MCF 10A (cell line): ENCODE measurements around the gene TET1. TPM values are rescaled to one million over a fixed set of nuclear protein-coding genes. Genes with fewer than 3 reads are reported as not detected.
A peak's percentile ranks its signal among the peaks of the same experiment; 100 is the strongest.

Experiments used
- BruUV-seq: library from RNA; stranded (reverse); fragments of 400-500 nt; replicated peaks from 2 replicates; lab custom pipeline; 2021; lab: Mats Ljungman, UMichigan
- CTCF ChIA-PET: fragments of 300-600 bp; sonication (Branson Sonifier 250); formaldehyde crosslinking; extraction: SDS; loops from one replicate; lab custom pipeline; 2021; ENCODE audit warnings: antibody characterized with exemption, inconsistent platforms; lab: Yijun Ruan, JAX
- POLR2A ChIA-PET: fragments of 300-600, 350-650 bp; sonication (Branson Sonifier 250); formaldehyde crosslinking; extraction: SDS; loops from one replicate; lab custom pipeline; 2020; ENCODE audit warnings: antibody characterized with exemption, inconsistent platforms; lab: Yijun Ruan, JAX
- DNase-seq: peaks from one replicate; pipeline ENCODE4 v3.0.0-alpha.2; 2018; ENCODE audit not compliant: unreplicated experiment
- H3K27ac Mint-ChIP-seq: one replicate; pipeline ENCODE4 v1.8.0; 2022; ENCODE audit warnings: mild to moderate bottlenecking, low read depth, mixed read lengths; ENCODE audit not compliant: unreplicated experiment
- H3K27me3 Mint-ChIP-seq: one replicate; pipeline ENCODE4 v1.8.0; 2022; ENCODE audit warnings: mixed read lengths; ENCODE audit not compliant: insufficient read depth, unreplicated experiment
- H3K36me3 Mint-ChIP-seq: one replicate; pipeline ENCODE4 v1.8.0; 2022; ENCODE audit warnings: mild to moderate bottlenecking, moderate library complexity, mixed read lengths; ENCODE audit not compliant: insufficient read depth, unreplicated experiment
- H3K4me1 Mint-ChIP-seq: one replicate; pipeline ENCODE4 v1.8.0; 2022; ENCODE audit warnings: mixed read lengths; ENCODE audit not compliant: insufficient read depth, unreplicated experiment
- H3K4me3 Mint-ChIP-seq: one replicate; pipeline ENCODE4 v1.8.0; 2022; ENCODE audit warnings: mild to moderate bottlenecking, moderate library complexity, mixed read lengths; ENCODE audit not compliant: unreplicated experiment
- H3K9me3 Mint-ChIP-seq: one replicate; pipeline ENCODE4 v1.8.0; 2022; ENCODE audit warnings: mixed read lengths; ENCODE audit not compliant: unreplicated experiment
- CTCF ChIP-seq: fragments of 200-600 bp; IDR thresholded peaks from one replicate; pipeline ENCODE4 v1.8.0; 2022; ENCODE audit warnings: antibody characterized with exemption, mild to moderate bottlenecking; ENCODE audit not compliant: unreplicated experiment
- intact Hi-C: fragments of 100-400 bp; cut with micrococcal nuclease; formaldehyde crosslinking; loops from 2 replicates; pipeline ENCODE4 v1.14.1; 2022
- total RNA-seq: library from RNA; stranded (reverse); gene quantifications from 2 replicates; pipeline ENCODE4 v1.2.3, GENCODE V29; 2022

TET1 gene
- total RNA-seq, 1 experiment from 2014 or later: 0.05 TPM

- ChIA-PET POLR2A (interaction anchor here (0.6 to 2.8 kb wide), 7 partner anchors 15 to 358 kb away, joined by 3 to 8 read pairs (median 4); partner anchors contain the start of genes CCAR1 and DDX50), CTCF (interaction anchor here (0.5 to 0.7 kb wide), 2 partner anchors 43 to 209 kb away, joined by 3 read pairs; no protein-coding TSS in a partner anchor)
- DNase-seq: peak; percentile 90
- Mint-ChIP-seq H3K27me3 (no peaks in the 10 kb centered on the region), H3K4me1 (peaks cover 11% of the 10 kb centered on the region), H3K4me3 (peak overlapping the region; percentile 31), H3K9me3 (no peaks in the 10 kb centered on the region), H3K36me3 (no peaks in the 10 kb centered on the region), H3K27ac (peak overlapping the region; percentile 21)
- TF ChIP-seq CTCF: no peak
- no TSS peak for BruUV-seq
- intact Hi-C loops: no loop called here
Observed at GRCh38 chr10:68543004-68543918, 16.9 kb upstream of the TET1 start.

- H3K9me3 Mint-ChIP-seq: no peaks in the 10 kb centered on the region
- ChIA-PET CTCF (interaction anchor here (0.6 to 1.4 kb wide), 7 partner anchors 10 to 386 kb away, joined by 3 to 4 read pairs (median 4); no protein-coding TSS in a partner anchor), POLR2A (interaction anchor here (0.6 to 1.3 kb wide), 3 partner anchors 18 to 149 kb away, joined by 3 to 5 read pairs (median 4); no protein-coding TSS in a partner anchor)
- no peak overlapping the region for H3K27ac Mint-ChIP-seq
- DNase-seq: peak; percentile 82
- intact Hi-C loops: loop anchor here (1.0 to 5.0 kb wide), 2 partner anchors 51 to 170 kb away; partner anchors contain the start of gene CCAR1
- no TSS peak for BruUV-seq
- H3K27me3 Mint-ChIP-seq: no peaks in the 10 kb centered on the region
- no peak overlapping the region for H3K4me3 Mint-ChIP-seq
- H3K4me1 Mint-ChIP-seq: peaks cover 7% of the 10 kb centered on the region
- peaks cover 8% of the 10 kb centered on the region for H3K36me3 Mint-ChIP-seq
- peak; percentile 68 for TF ChIP-seq CTCF
Observed at GRCh38 chr10:68550747-68551411, 9.3 kb upstream of the TET1 start.

- CTCF ChIA-PET: no interaction called here
- Mint-ChIP-seq H3K36me3 (peaks cover 8% of the 10 kb centered on the region), H3K27ac (no peak overlapping the region), H3K9me3 (no peaks in the 10 kb centered on the region), H3K4me3 (no peak overlapping the region), H3K27me3 (no peaks in the 10 kb centered on the region), H3K4me1 (peaks cover 7% of the 10 kb centered on the region)
- no peak for TF ChIP-seq CTCF
- intact Hi-C loops: loop anchor here (5.0 kb wide), 1 partner anchor 49 kb away; no protein-coding TSS in a partner anchor
- no peak for DNase-seq
- BruUV-seq: no TSS peak
- POLR2A ChIA-PET: no interaction called here
Observed at GRCh38 chr10:68553138-68553537, 7.0 kb upstream of the TET1 start.

GRCh38 chr10:68553599-68553998, 6.5 kb upstream of the TET1 start:
- Mint-ChIP-seq H3K27me3 (no peaks in the 10 kb centered on the region), H3K9me3 (no peaks in the 10 kb centered on the region), H3K4me3 (no peak overlapping the region), H3K27ac (no peak overlapping the region), H3K4me1 (peaks cover 7% of the 10 kb centered on the region), H3K36me3 (peaks cover 8% of the 10 kb centered on the region)
- TF ChIP-seq CTCF: no peak
- no TSS peak for BruUV-seq
- ChIA-PET CTCF (no interaction called here), POLR2A (no interaction called here)
- no peak for DNase-seq
- intact Hi-C loops: loop anchor here (5.0 kb wide), 1 partner anchor 49 kb away; no protein-coding TSS in a partner anchor
